Right lobe of liver (tissue), 6 donors: ENCODE measurements around the gene POU3F3. TPM values are rescaled to one million over a fixed set of nuclear protein-coding genes. Genes with fewer than 3 reads are reported as not detected.

Source experiments
- ATAC-seq, 4 donors: fragments of 200-7000 bp; cut with Tn5 transposase; one replicate each; pipeline ENCODE4 v1.9.1; 2020; ENCODE audit warnings: mild to moderate bottlenecking in 4 of 4, moderate library complexity in 4 of 4
- DNase-seq, 3 donors: peaks; one replicate each; pipeline ENCODE4 v3.0.0-alpha.2; 2020
- H3K27ac ChIP-seq, 3 donors: fragments of 200-600 bp; one replicate each; pipeline ENCODE4 v1.8.0; 2022
- H3K27me3 ChIP-seq, 2 donors: fragments of 200-600 bp; one replicate each; pipeline ENCODE4 v1.8.0; 2022
- H3K36me3 ChIP-seq, 4 donors: fragments of 200-600 bp; sonication (generic) in 1 of 4; one replicate each; pipeline versions ENCODE4 v1.5.1 to v1.8.0; 2017 to 2022; ENCODE audit warnings: control low read depth in 1 of 4
- H3K4me1 ChIP-seq, 4 donors: fragments of 200-600 bp; sonication (generic) in 1 of 4; one replicate each; pipeline versions ENCODE4 v1.5.1 to v1.8.0; 2017 to 2022; ENCODE audit warnings: control low read depth in 1 of 4
- H3K4me3 ChIP-seq, 3 donors: fragments of 200-600 bp; one replicate each; pipeline ENCODE4 v1.8.0; 2022
- H3K9me3 ChIP-seq, 4 donors: fragments of 200-600 bp; sonication (generic) in 1 of 4; one replicate each; pipeline versions ENCODE4 v1.5.1 to v1.8.0; 2017 to 2022; ENCODE audit warnings: control low read depth in 1 of 4
- CTCF ChIP-seq, 4 donors: fragments of 200-600 bp in 3 of 4; fragments of 450-650 bp in 1 of 4; IDR thresholded peaks; one replicate each; pipeline versions ENCODE4 v1.5.1 to v1.8.0; 2016 to 2022; ENCODE audit warnings: antibody characterized with exemption in 4 of 4, mild to moderate bottlenecking in 2 of 4
- POLR2A ChIP-seq: fragments of 450-650 bp; IDR thresholded peaks from one replicate; pipeline ENCODE4 v1.6.1; 2017; ENCODE audit warnings: antibody characterized with exemption, mild to moderate bottlenecking
- WGBS: methylation state at CpG from one replicate; pipeline ENCODE4 v1.1.6; 2018; ENCODE audit warnings: low coverage, low lambda C conversion rate; ENCODE audit not compliant: insufficient coverage; ENCODE audit errors: missing lambda C conversion rate; 5-methylcytosine and 5-hydroxymethylcytosine counted together
- intact Hi-C, 2 donors: fragments of 100-400 bp; cut with DNase I; formaldehyde crosslinking; loops; one replicate each; pipeline versions ENCODE4 v1.11.2 to v1.14.1; 2022
- total RNA-seq, 6 experiments: library from RNA; depleted of rRNA in 2 of 6; stranded (reverse); fragments of >200 nt in 2 of 6; fragmentation: NEBNext Ultra II Directional in 3 of 6; extraction: Animal tissue kit (Norgen Biotek cat#: 25700) in 3 of 6; gene quantifications; one replicate each; pipeline versions ENCODE4 v1.1.0 to v1.2.4, GENCODE V29; 2016 to 2023
- donor health status: DM: no; HTN: yes; CAD: no.
- donor health status: DM: no; HTN: no; CAD: no.
- donor health status: DM: no; HTN: no; CAD: no.
- donor health status: DM: no; HTN: yes; CAD: no.
- donor health status: DM: no; HTN: yes; CAD: no.

POU3F3 gene
- total RNA-seq, 6 experiments from 2014 or later = not detected

- WGBS = 4% methylated on average over 19 of the region's 60 CpGs
- intact Hi-C loops = no loop called here
- DNase-seq (no peak), ATAC-seq (no peak)
- Histone ChIP-seq H3K36me3 (no peaks in the 10 kb centered on the region), H3K9me3 (no peaks in the 10 kb centered on the region), H3K27ac (no peak overlapping the region), H3K27me3 (peaks cover 25 to 92% of the 10 kb centered on the region in 2 donors), H3K4me3 (no peak overlapping the region), H3K4me1 (peaks cover 0 to 11% (median 3%) of the 10 kb centered on the region in 4 donors)
- TF ChIP-seq POLR2A (no peak), CTCF (IDR thresholded peaks at IDR 0.05) (no peak)
These were observed 8.4 kb downstream of the POU3F3 start for GRCh38 chr2:104862058-104862941.

GRCh38 chr2:104863146-104863467 is 9.2 kb downstream of the POU3F3 start:
- Histone ChIP-seq H3K9me3 (no peaks in the 10 kb centered on the region), H3K36me3 (no peaks in the 10 kb centered on the region), H3K27me3 (peaks cover 23 to 89% of the 10 kb centered on the region in 2 donors), H3K4me1 (peaks cover 0 to 11% (median 0%) of the 10 kb centered on the region in 4 donors), H3K4me3 (no peak overlapping the region), H3K27ac (no peak overlapping the region)
- 5% methylated on average over 7 of the region's 8 CpGs for WGBS
- ATAC-seq = no peak
- intact Hi-C loops = no loop called here
- TF ChIP-seq POLR2A = no peak
- no peak for TF ChIP-seq CTCF (IDR thresholded peaks at IDR 0.05)
- no peak for DNase-seq

GRCh38 chr2:104863468-104864279 is 9.8 kb downstream of the POU3F3 start:
- intact Hi-C loops = no loop called here
- peak in 2 of 4 donors; percentile 25 to 26 for ATAC-seq
- Histone ChIP-seq H3K27me3 (peaks cover 22 to 85% of the 10 kb centered on the region in 2 donors), H3K9me3 (no peaks in the 10 kb centered on the region), H3K36me3 (no peaks in the 10 kb centered on the region), H3K4me1 (peaks cover 0 to 11% (median 0%) of the 10 kb centered on the region in 4 donors), H3K4me3 (no peak overlapping the region), H3K27ac (no peak overlapping the region)
- no peak for TF ChIP-seq POLR2A
- no peak for TF ChIP-seq CTCF (IDR thresholded peaks at IDR 0.05)
- WGBS = 12% methylated on average over 5 of the region's 60 CpGs
- DNase-seq = no peak

GRCh38 chr2:104864280-104865095 is 10.6 kb downstream of the POU3F3 start:
- intact Hi-C loops = no loop called here
- DNase-seq = no peak

More at GRCh38 chr2:104864280-104865095, 10.6 kb downstream of the POU3F3 start:
- 14% methylated on average over 12 of the region's 14 CpGs for WGBS
- no peak overlapping the region for H3K27ac ChIP-seq
- no peak overlapping the region for H3K4me3 ChIP-seq
- H3K4me1 ChIP-seq = peaks cover 0 to 11% (median 0%) of the 10 kb centered on the region in 4 donors
- no peaks in the 10 kb centered on the region for H3K36me3 ChIP-seq
- H3K9me3 ChIP-seq = no peaks in the 10 kb centered on the region
- peaks cover 15 to 77% of the 10 kb centered on the region in 2 donors for H3K27me3 ChIP-seq
- ATAC-seq = no peak
- TF ChIP-seq POLR2A (no peak), CTCF (IDR thresholded peaks at IDR 0.05) (no peak)
